Measurements from ENCODE around the gene PIGL.

DNA sequence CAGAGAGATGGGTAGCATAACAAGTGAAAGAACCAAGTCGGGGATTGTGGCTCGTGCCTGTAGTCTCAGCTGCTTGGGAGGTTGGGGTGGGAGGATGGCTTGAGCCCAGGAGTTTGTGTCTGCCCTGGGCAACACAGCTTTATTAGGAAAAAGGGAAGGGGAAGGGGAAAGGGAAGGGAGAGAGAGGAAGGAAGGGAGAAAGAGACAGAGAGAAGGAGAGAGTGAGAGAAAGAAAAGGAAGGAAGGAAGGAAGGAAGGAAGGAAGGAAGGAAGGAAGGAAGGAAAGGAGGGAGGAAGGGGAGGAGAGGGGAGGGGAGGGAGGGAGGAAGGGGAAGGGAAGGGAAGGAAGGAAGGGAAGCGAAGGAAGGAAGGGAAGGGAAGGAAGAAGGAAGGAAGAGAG lies 103.0 kb downstream of the PIGL start:
- TF ChIP-seq EZH2 (IDR thresholded peaks at IDR 0.05; ENCODE audit: insufficient read depth, poor library complexity, severe bottlenecking) = no peak
- no peak for TF ChIP-seq EZH2phosphoT487 (IDR thresholded peaks at IDR 0.05; ENCODE audit: insufficient read depth, low read depth)
